Tibial artery (tissue), 4 donors: ENCODE data around the gene SRGAP3.

ENCODE experiments used
- DNase-seq, 2 donors: peaks; one replicate each; pipeline ENCODE4 v3.0.0-alpha.2; 2019
- H3K27ac ChIP-seq, 2 donors: fragments of 200-600 bp; sonication (generic) in 1 of 2; 1 replicate in 1 of 2; 2 replicates in 1 of 2; pipeline ENCODE4 v1.5.1; 2018 to 2019; ENCODE audit warnings: mild to moderate bottlenecking in 1 of 2
- H3K27me3 ChIP-seq, 2 donors: fragments of 200-600 bp; sonication (generic) in 1 of 2; one replicate each; pipeline versions ENCODE4 v1.5.1 to v1.6.0; 2016 to 2019
- H3K36me3 ChIP-seq, 3 donors: fragments of 200-600 bp; sonication (generic) in 2 of 3; one replicate each; pipeline ENCODE4 v1.5.1; 2016 to 2019; ENCODE audit warnings: mild to moderate bottlenecking in 2 of 3
- H3K4me1 ChIP-seq, 4 donors: fragments of 200-600 bp; sonication (generic) in 2 of 4; 1 replicate in 3 of 4; 2 replicates in 1 of 4; pipeline ENCODE4 v1.5.1; 2016 to 2019
- H3K4me3 ChIP-seq, 2 donors: fragments of 200-600 bp; sonication (generic) in 1 of 2; 1 replicate in 1 of 2; 2 replicates in 1 of 2; pipeline ENCODE4 v1.5.1; 2018 to 2019; ENCODE audit warnings: mild to moderate bottlenecking in 2 of 2
- H3K9me3 ChIP-seq, 3 donors: fragments of 200-600 bp; sonication (generic) in 1 of 3; one replicate each; pipeline ENCODE4 v1.5.1; 2016 to 2019
- CTCF ChIP-seq, 2 experiments: fragments of 200-600 bp in 1 of 2; fragments of 450-650 bp in 1 of 2; IDR thresholded peaks; one replicate each; pipeline ENCODE4 v1.5.1; 2017 to 2019; ENCODE audit warnings: antibody characterized with exemption in 2 of 2, mild to moderate bottlenecking in 1 of 2, moderate library complexity in 1 of 2
- intact Hi-C: fragments of 100-400 bp; cut with DNase I; formaldehyde crosslinking; loops from one replicate; pipeline ENCODE4 v1.15.0; 2023; ENCODE audit warnings: low total_unique reads

SRGAP3 gene

GRCh38 chr3:9188583-9188982, 60.9 kb downstream of the SRGAP3 start:
- no peak for DNase-seq
- no peak overlapping the region for H3K27ac ChIP-seq
- H3K9me3 ChIP-seq = no peaks in the 10 kb centered on the region
- TF ChIP-seq CTCF (IDR thresholded peaks at IDR 0.05) = no peak
- H3K27me3 ChIP-seq = no peaks in the 10 kb centered on the region
- no peak overlapping the region for H3K4me3 ChIP-seq
- H3K4me1 ChIP-seq = no peaks in the 10 kb centered on the region
- no peaks in the 10 kb centered on the region for H3K36me3 ChIP-seq
- intact Hi-C loops = no loop called here

- H3K9me3 ChIP-seq = no peaks in the 10 kb centered on the region
- TF ChIP-seq CTCF (IDR thresholded peaks at IDR 0.05) = no peak
- no peak overlapping the region for H3K27ac ChIP-seq
- DNase-seq = no peak
- intact Hi-C loops = no loop called here
- H3K27me3 ChIP-seq = no peaks in the 10 kb centered on the region
- no peaks in the 10 kb centered on the region for H3K36me3 ChIP-seq
- no peak overlapping the region for H3K4me3 ChIP-seq
- H3K4me1 ChIP-seq = no peaks in the 10 kb centered on the region
Observed at GRCh38 chr3:9185701-9186100, 63.7 kb downstream of the SRGAP3 start.

- no peak overlapping the region for H3K4me3 ChIP-seq
- no peaks in the 10 kb centered on the region for H3K4me1 ChIP-seq
- H3K36me3 ChIP-seq = no peaks in the 10 kb centered on the region
- H3K27ac ChIP-seq = no peak overlapping the region
- TF ChIP-seq CTCF (IDR thresholded peaks at IDR 0.05) = no peak
- no peak for DNase-seq
- no peaks in the 10 kb centered on the region for H3K27me3 ChIP-seq
- intact Hi-C loops = no loop called here
- H3K9me3 ChIP-seq = no peaks in the 10 kb centered on the region
Observed at GRCh38 chr3:9185046-9185445, 64.4 kb downstream of the SRGAP3 start.

- no peaks in the 10 kb centered on the region for H3K27me3 ChIP-seq
- H3K4me1 ChIP-seq = no peaks in the 10 kb centered on the region
- TF ChIP-seq CTCF (IDR thresholded peaks at IDR 0.05) = no peak
- H3K36me3 ChIP-seq = no peaks in the 10 kb centered on the region
- H3K4me3 ChIP-seq = no peak overlapping the region
- no peak for DNase-seq
- no peak overlapping the region for H3K27ac ChIP-seq
- no peaks in the 10 kb centered on the region for H3K9me3 ChIP-seq
- intact Hi-C loops = no loop called here
Observed at GRCh38 chr3:9184461-9184835, 65.0 kb downstream of the SRGAP3 start.

- Histone ChIP-seq H3K4me1 (no peaks in the 10 kb centered on the region), H3K27ac (no peak overlapping the region), H3K9me3 (no peaks in the 10 kb centered on the region), H3K4me3 (no peak overlapping the region), H3K27me3 (no peaks in the 10 kb centered on the region), H3K36me3 (no peaks in the 10 kb centered on the region)
- DNase-seq = no peak
- intact Hi-C loops = no loop called here
- no peak for TF ChIP-seq CTCF (IDR thresholded peaks at IDR 0.05)
Observed at GRCh38 chr3:9183811-9184460, 65.5 kb downstream of the SRGAP3 start.

- Histone ChIP-seq H3K27me3 (no peaks in the 10 kb centered on the region), H3K4me1 (no peaks in the 10 kb centered on the region), H3K4me3 (no peak overlapping the region), H3K27ac (no peak overlapping the region), H3K36me3 (no peaks in the 10 kb centered on the region), H3K9me3 (no peaks in the 10 kb centered on the region)
- no peak for TF ChIP-seq CTCF (IDR thresholded peaks at IDR 0.05)
- DNase-seq = no peak
- intact Hi-C loops = no loop called here
Observed at GRCh38 chr3:9183011-9183410, 66.4 kb downstream of the SRGAP3 start.
